Measurements from ENCODE around the gene VAMP5.
"Not testable (repeated sequence)": the region's sequence is repeated elsewhere in the genome, so short reads cannot be mapped to it uniquely, and the experiment has no call there.

VAMP5 gene

DNA sequence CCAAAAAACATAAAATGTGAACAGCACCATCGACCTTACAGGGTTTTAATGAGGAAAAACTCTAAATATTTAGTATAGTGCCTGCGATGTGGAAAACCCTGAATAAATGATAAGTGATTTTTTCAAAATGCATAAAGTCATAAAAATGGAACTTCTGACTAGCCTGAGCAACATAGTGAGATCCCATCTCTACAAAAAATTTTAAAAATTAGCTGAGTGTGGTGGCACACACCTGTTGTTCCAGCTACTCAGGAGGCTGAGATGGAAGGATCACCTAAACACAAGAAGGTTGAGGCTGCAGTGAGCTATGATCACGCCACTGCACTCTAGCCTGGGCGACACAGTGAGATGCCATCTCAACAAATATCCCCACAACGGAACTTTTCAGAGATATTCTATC lies 27.1 kb upstream of the VAMP5 start:
- peaks cover 70 to 78% (median 72%) of the 10 kb centered on the region in 11 experiments for H3K36me3 ChIP-seq
- no peak for TF ChIP-seq Cebpa-rat (IDR thresholded peaks at IDR 0.05)
- H3K4me3 ChIP-seq, result no peak overlapping the region
- no peak overlapping the region for H3K4me2 ChIP-seq
- no peaks in the 10 kb centered on the region for H3K27me3 ChIP-seq
- peaks cover 0 to 31% (median 4%) of the 10 kb centered on the region in 11 experiments; a peak in 8 of 22 replicates for H4K20me1 ChIP-seq
- H3K4me1 ChIP-seq, result peaks cover 21 to 28% (median 26%) of the 10 kb centered on the region in 10 experiments
- H3K9ac ChIP-seq, result peak overlapping the region in 3 of 11 experiments; percentile 18 to 37 (median 23); a peak in 1 of 22 replicates
- no peak overlapping the region for H3K27ac ChIP-seq
- H3K9me3 ChIP-seq (replicated peaks in 1 of 11), result no peaks in the 10 kb centered on the region

DNA sequence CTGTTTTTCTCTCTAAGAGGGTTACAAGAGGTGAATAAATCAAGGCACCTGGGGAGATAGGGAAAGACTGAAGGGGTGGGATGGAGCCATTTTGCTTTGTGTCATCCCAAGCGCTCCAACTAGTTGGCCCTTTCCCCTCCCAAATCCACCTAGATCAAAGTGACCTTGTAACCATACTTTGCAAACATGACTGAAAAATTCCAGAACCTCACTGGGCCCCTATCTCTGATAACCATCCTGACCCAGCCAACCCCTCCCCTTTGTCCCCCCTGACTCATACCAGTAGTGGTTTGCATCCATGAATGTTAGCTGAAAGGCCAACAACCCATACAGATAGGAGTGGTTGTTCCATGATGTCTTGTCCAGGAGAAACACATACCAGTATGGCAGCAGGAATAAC lies 26.1 kb upstream of the VAMP5 start:
- H3K4me2 ChIP-seq, result no peak overlapping the region
- peaks cover 0 to 31% (median 4%) of the 10 kb centered on the region in 11 experiments; a peak in 8 of 22 replicates for H4K20me1 ChIP-seq
- H3K27me3 ChIP-seq, result no peaks in the 10 kb centered on the region
- H3K9ac ChIP-seq, result no peak overlapping the region
- peaks cover 27 to 38% (median 32%) of the 10 kb centered on the region in 10 experiments for H3K4me1 ChIP-seq
- peaks cover 60 to 68% (median 62%) of the 10 kb centered on the region in 11 experiments for H3K36me3 ChIP-seq
- H3K4me3 ChIP-seq, result no peak overlapping the region
- no peaks in the 10 kb centered on the region for H3K9me3 ChIP-seq (replicated peaks in 1 of 11)
- H3K27ac ChIP-seq, result no peak overlapping the region
- no peak for TF ChIP-seq Cebpa-rat (IDR thresholded peaks at IDR 0.05)

- peaks cover 0 to 31% (median 4%) of the 10 kb centered on the region in 11 experiments; a peak in 8 of 22 replicates for H4K20me1 ChIP-seq
- peak overlapping the region; percentile 83 to 95 (median 90) for H3K9ac ChIP-seq
- H3K4me1 ChIP-seq, result peaks cover 44 to 57% (median 47%) of the 10 kb centered on the region in 10 experiments
- not testable (repeated sequence) for H3K27me3 ChIP-seq; H3K9me3 ChIP-seq (replicated peaks in 1 of 11)
- H3K27ac ChIP-seq, result peak overlapping the region in 8 of 11 experiments; percentile 57 to 93 (median 88); a peak in 14 of 22 replicates
- peak overlapping the region; percentile 88 to 98 (median 95) for H3K4me2 ChIP-seq
- peak overlapping the region; percentile 63 to 83 (median 70) for H3K4me3 ChIP-seq
- H3K36me3 ChIP-seq, result peaks cover 38 to 46% (median 40%) of the 10 kb centered on the region in 11 experiments
Measured at GRCh38 chr2:85560403-85560726, 23.9 kb upstream of the VAMP5 start.

GRCh38 chr2:85560812-85561279 lies 23.4 kb upstream of the VAMP5 start:
- no peak for TF ChIP-seq Cebpa-rat (IDR thresholded peaks at IDR 0.05)
- Histone ChIP-seq H3K4me2 (peak overlapping the region; percentile 88 to 98 (median 95)), H3K9me3 (replicated peaks in 1 of 11) (no peaks in the 10 kb centered on the region), H3K36me3 (peaks cover 33 to 41% (median 35%) of the 10 kb centered on the region in 11 experiments), H3K4me1 (peaks cover 44 to 57% (median 47%) of the 10 kb centered on the region in 10 experiments), H4K20me1 (peaks cover 0 to 31% (median 4%) of the 10 kb centered on the region in 11 experiments; a peak in 8 of 22 replicates), H3K4me3 (peak overlapping the region; percentile 63 to 83 (median 70)), H3K27ac (peak overlapping the region in 10 of 11 experiments; percentile 57 to 93 (median 88); a peak in 19 of 22 replicates), H3K9ac (peak overlapping the region; percentile 83 to 95 (median 90)), H3K27me3 (no peaks in the 10 kb centered on the region)

DNA sequence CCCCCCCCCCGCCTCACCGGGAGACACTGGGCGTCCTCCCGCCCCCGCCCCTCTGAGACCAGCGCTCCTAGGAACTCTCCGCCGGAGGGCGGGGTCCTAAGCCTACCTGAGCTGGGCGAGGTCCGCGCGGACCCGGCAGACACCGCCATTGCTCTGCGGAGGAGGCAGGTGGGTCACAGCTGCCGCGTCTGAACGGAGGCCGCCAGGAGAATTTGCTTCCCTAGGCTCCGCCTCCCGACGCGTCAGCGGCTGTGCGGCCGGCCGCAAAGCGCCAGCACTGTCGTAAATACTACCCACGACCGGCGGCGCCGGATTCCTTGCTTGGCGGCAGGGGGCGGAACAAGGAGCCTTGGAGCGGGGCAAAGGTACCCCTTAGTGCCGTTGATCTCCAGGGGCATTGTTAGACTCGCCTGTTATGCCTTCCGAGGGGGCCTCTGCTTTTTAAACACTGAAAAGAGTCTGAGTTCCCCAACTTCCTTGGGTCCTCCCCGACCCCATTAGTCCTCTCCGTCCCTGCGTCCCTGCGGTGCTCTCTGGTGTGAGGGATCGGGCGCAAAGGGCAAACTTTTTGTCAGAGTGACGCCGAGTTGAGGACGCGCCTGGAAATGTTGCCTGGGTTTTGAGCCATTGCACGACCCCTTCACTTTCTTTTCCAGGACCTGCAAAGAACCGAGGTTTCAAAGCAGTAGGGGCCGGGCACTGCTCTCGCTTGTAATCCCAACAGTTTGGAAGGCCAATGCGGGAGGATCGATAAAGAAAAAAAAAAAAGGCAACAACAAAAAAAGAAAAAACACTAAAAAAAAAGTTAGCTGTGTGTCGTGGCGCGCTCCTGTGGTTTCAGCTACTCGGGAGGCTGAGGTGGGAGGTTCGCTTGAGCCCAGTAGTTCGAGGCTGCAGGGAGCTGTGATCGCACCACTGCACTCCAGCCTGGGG lies 22.7 kb upstream of the VAMP5 start, which contains the start of gene GGCX:
GGCX (minus strand) TSS at position 214 of the 933 bp plus-strand sequence; CDS start at position 149, 65 bp downstream.
- H3K4me2 ChIP-seq, result peak within 1 kb of the TSS; percentile 90 to 98 (median 96)
- peaks cover 26 to 34% (median 28%) of the 10 kb centered on the region in 11 experiments for H3K36me3 ChIP-seq
- H3K27ac ChIP-seq, result peak within 1 kb of the TSS; percentile 73 to 95 (median 89)
- no peak for TF ChIP-seq Cebpa-rat (IDR thresholded peaks at IDR 0.05)
- H3K9ac ChIP-seq, result peak within 1 kb of the TSS; percentile 83 to 95 (median 90)
- peaks cover 0 to 31% (median 4%) of the 10 kb centered on the region in 11 experiments; a peak in 8 of 22 replicates for H4K20me1 ChIP-seq
- peaks cover 44 to 57% (median 47%) of the 10 kb centered on the region in 10 experiments for H3K4me1 ChIP-seq
- no peaks in the 10 kb centered on the region for H3K9me3 ChIP-seq (replicated peaks in 1 of 11)
- no peaks in the 10 kb centered on the region for H3K27me3 ChIP-seq
- peak within 1 kb of the TSS; percentile 63 to 83 (median 70) for H3K4me3 ChIP-seq

GRCh38 chr2:85564144-85564563 lies 20.1 kb upstream of the VAMP5 start:
- peaks cover 40 to 49% (median 45%) of the 10 kb centered on the region in 10 experiments for H3K4me1 ChIP-seq
- no peaks in the 10 kb centered on the region for H3K27me3 ChIP-seq
- H3K4me2 ChIP-seq, result peak overlapping the region; percentile 42 to 80 (median 63)
- peak overlapping the region; percentile 17 to 76 (median 62); a peak in 20 of 22 replicates for H3K27ac ChIP-seq
- H3K36me3 ChIP-seq, result peaks cover 2 to 8% (median 2%) of the 10 kb centered on the region in 11 experiments; a peak in 19 of 22 replicates
- no peak overlapping the region for H3K4me3 ChIP-seq
- peaks cover 0 to 17% (median 0%) of the 10 kb centered on the region in 11 experiments; a peak in 6 of 22 replicates for H4K20me1 ChIP-seq
- peak in 1 of 11 experiments; percentile 26; a peak in 1 of 22 replicates for TF ChIP-seq Cebpa-rat (IDR thresholded peaks at IDR 0.05)
- peak overlapping the region in 8 of 11 experiments; percentile 4 to 63 (median 36); a peak in 9 of 22 replicates for H3K9ac ChIP-seq
- H3K9me3 ChIP-seq (replicated peaks in 1 of 11), result no peaks in the 10 kb centered on the region

GRCh38 chr2:85566265-85566664 lies 18.0 kb upstream of the VAMP5 start:
- no peak overlapping the region for H3K4me3 ChIP-seq
- H3K27ac ChIP-seq, result no peak overlapping the region
- no peak overlapping the region for H3K4me2 ChIP-seq
- H3K9ac ChIP-seq, result no peak overlapping the region
- no peaks in the 10 kb centered on the region for H3K9me3 ChIP-seq (replicated peaks in 1 of 11)
- peaks cover 23 to 33% (median 28%) of the 10 kb centered on the region in 10 experiments for H3K4me1 ChIP-seq
- TF ChIP-seq Cebpa-rat (IDR thresholded peaks at IDR 0.05), result no peak
- no peaks in the 10 kb centered on the region for H3K27me3 ChIP-seq
- H3K36me3 ChIP-seq, result no peaks in the 10 kb centered on the region
- no peaks in the 10 kb centered on the region for H4K20me1 ChIP-seq

DNA sequence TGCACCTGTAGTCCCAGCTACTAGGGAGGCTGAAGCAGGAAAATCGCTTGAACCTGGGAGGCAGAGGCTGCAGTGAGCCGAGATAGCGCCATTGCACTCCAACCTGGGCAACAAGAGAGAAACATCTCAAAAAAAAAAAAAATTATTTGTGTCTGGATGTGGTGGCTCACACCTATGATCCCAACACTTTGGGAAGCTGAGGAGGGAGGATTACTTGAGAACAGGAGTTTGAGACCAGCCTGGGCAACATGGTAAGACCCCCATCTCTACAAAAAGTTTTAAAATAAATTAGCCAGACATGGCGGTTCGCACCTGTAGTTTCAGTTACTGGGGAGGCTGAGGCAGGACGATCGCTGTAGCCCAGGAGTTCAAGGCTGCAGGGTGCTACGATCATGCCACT lies 8.5 kb upstream of the VAMP5 start:
- H3K27ac ChIP-seq, result no peak overlapping the region
- H4K20me1 ChIP-seq, result no peaks in the 10 kb centered on the region
- no peak for TF ChIP-seq Cebpa-rat (IDR thresholded peaks at IDR 0.05)

DNA sequence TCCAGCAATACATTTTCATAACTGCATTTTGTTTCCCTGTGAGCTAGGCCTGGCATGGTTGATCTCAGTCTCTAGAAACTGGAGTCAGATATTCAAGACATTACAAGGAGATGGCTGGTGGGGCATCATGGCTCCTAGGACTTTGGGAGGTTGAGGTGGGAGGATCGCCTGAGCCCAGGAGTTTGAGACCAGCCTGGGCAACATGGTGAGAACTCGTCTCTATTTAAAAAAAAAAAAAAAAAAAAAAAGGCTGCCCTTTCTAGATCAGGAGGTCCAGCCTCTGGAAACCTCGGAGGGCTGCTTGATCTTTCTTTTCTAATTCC lies 7.2 kb upstream of the VAMP5 start:
- TF ChIP-seq Cebpa-rat (IDR thresholded peaks at IDR 0.05), result no peak
- H3K27me3 ChIP-seq, result no peaks in the 10 kb centered on the region
- H4K20me1 ChIP-seq, result no peaks in the 10 kb centered on the region
- peak overlapping the region; percentile 88 to 100 (median 94) for H3K4me2 ChIP-seq
- H3K9me3 ChIP-seq (replicated peaks in 1 of 11), result no peaks in the 10 kb centered on the region
- H3K4me3 ChIP-seq, result peak overlapping the region in 6 of 10 experiments; percentile 48 to 63 (median 52); a peak in 6 of 20 replicates
- peak overlapping the region; percentile 86 to 96 (median 89) for H3K27ac ChIP-seq
- H3K4me1 ChIP-seq, result peaks cover 53 to 61% (median 59%) of the 10 kb centered on the region in 10 experiments
- peak overlapping the region in 10 of 11 experiments; percentile 71 to 91 (median 78); a peak in 15 of 22 replicates for H3K9ac ChIP-seq
- H3K36me3 ChIP-seq, result peaks cover 0 to 8% (median 0%) of the 10 kb centered on the region in 11 experiments; a peak in 6 of 22 replicates

More for the DNA sequence above, 8.5 kb upstream of the VAMP5 start:
- Histone ChIP-seq H3K9ac (no peak overlapping the region), H3K4me2 (peak overlapping the region in 1 of 11 experiments; percentile 89; a peak in 1 of 22 replicates), H3K9me3 (replicated peaks in 1 of 11) (no peaks in the 10 kb centered on the region), H3K36me3 (no peaks in the 10 kb centered on the region), H3K4me3 (no peak overlapping the region), H3K4me1 (peaks cover 41 to 48% (median 46%) of the 10 kb centered on the region in 10 experiments), H3K27me3 (no peaks in the 10 kb centered on the region)
